ENCODE results near the gene STRADA. TPM values are rescaled to one million over a fixed set of nuclear protein-coding genes. Genes with fewer than 3 reads are reported as not detected.

The STRADA gene
- total and polyA plus RNA-seq, 10 of the 15 experiments (the other 5 are each of a cell fraction or from before 2014, with no cell fraction given) = 13.3 to 54.1 (median 44.0) TPM

DNA sequence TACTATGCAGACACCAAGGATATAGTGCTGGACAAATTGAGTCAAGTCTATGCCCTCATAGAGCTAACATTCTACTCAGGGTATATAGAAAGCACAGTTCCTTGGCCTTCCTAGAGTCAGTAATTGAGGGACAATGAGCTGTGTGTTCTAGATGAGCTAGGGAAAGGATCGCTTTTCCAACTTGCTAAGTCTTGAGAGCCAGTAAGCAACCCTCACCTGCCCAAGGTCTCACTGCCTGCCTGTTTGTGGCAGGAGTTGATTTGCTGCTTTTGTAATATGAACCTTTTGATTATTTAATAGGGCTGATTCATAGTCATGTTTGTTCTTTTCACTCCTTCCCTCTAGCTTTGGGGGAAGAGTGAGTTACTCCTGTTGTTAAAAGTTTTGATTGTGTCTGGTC lies 38.9 kb upstream of the STRADA start:
- Histone ChIP-seq H3K27ac (ENCODE audit: control insufficient read depth, insufficient read depth) (no peak overlapping the region), H3K9me3 (replicated peaks; ENCODE audit: control insufficient read depth, insufficient read depth, low read length) (no peaks in the 10 kb centered on the region), H3K36me3 (ENCODE audit: control insufficient read depth in 2 of 2, insufficient read depth in 2 of 2, low read length in 1 of 2) (peaks cover 0 to 10% of the 10 kb centered on the region in 2 experiments; a peak in 3 of 4 replicates), H4K20me1 (ENCODE audit: control insufficient read depth, insufficient read depth) (peaks cover under 1% of the 10 kb centered on the region), H3K27me3 (replicated peaks in 1 of 2; ENCODE audit: control insufficient read depth in 2 of 2, insufficient read depth in 2 of 2, low read length in 1 of 2) (no peaks in the 10 kb centered on the region), H3K4me3 (no peak overlapping the region), H2AFZ (ENCODE audit: control insufficient read depth, low read depth, low read length) (no peak overlapping the region), H3K9ac (ENCODE audit: control insufficient read depth, insufficient read depth, low read length) (no peak overlapping the region), H3K4me1 (ENCODE audit: control insufficient read depth, insufficient read depth, low read length) (peaks cover 11% of the 10 kb centered on the region; the same call in 1 of the 2 replicates), H3K79me2 (ENCODE audit: control insufficient read depth, insufficient read depth, low read length) (peaks cover 90% of the 10 kb centered on the region), H3K4me2 (ENCODE audit: control insufficient read depth, insufficient read depth) (no peak overlapping the region)
- TF ChIP-seq IKZF2 (IDR thresholded peaks at IDR 0.05) (no peak), ZNF274 (IDR thresholded peaks at IDR 0.05; ENCODE audit: insufficient read depth, insufficient read length) (no peak), RELA (IDR thresholded peaks at IDR 0.05; ENCODE audit: borderline replicate concordance, partially characterized antibody) (no peak), STAT3 (IDR thresholded peaks at IDR 0.05; ENCODE audit: low read depth, low read length) (no peak), NFIC (IDR thresholded peaks at IDR 0.05; ENCODE audit: low read depth, low read length) (no peak), NFYA (IDR thresholded peaks at IDR 0.05; ENCODE audit: borderline replicate concordance, low read depth, low read length) (no peak), ZNF217 (IDR thresholded peaks at IDR 0.05) (no peak), PAX8 (IDR thresholded peaks at IDR 0.05) (no peak), MXI1 (IDR thresholded peaks at IDR 0.05; ENCODE audit: low read depth, low read length) (no peak), SIX5 (IDR thresholded peaks at IDR 0.05; ENCODE audit: low read depth, low read length, severe bottlenecking) (no peak), ZNF24 (IDR thresholded peaks at IDR 0.05) (no peak), SP1 (IDR thresholded peaks at IDR 0.05; ENCODE audit: low read depth, low read length) (no peak), CBX3 (IDR thresholded peaks at IDR 0.05; ENCODE audit: borderline replicate concordance, low read depth) (no peak), BHLHE40 (IDR thresholded peaks at IDR 0.05; ENCODE audit: borderline replicate concordance in 1 of 2, low read depth in 2 of 2, low read length in 1 of 2) (no peak), POLR2AphosphoS5 (IDR thresholded peaks at IDR 0.05; ENCODE audit: low read length) (no peak), POU2F2 (IDR thresholded peaks at IDR 0.05; ENCODE audit: borderline replicate concordance, low read depth, low read length) (no peak), HCFC1 (IDR thresholded peaks at IDR 0.05; ENCODE audit: low read length) (no peak)
- TF ChIP-seq, protein P1, sequence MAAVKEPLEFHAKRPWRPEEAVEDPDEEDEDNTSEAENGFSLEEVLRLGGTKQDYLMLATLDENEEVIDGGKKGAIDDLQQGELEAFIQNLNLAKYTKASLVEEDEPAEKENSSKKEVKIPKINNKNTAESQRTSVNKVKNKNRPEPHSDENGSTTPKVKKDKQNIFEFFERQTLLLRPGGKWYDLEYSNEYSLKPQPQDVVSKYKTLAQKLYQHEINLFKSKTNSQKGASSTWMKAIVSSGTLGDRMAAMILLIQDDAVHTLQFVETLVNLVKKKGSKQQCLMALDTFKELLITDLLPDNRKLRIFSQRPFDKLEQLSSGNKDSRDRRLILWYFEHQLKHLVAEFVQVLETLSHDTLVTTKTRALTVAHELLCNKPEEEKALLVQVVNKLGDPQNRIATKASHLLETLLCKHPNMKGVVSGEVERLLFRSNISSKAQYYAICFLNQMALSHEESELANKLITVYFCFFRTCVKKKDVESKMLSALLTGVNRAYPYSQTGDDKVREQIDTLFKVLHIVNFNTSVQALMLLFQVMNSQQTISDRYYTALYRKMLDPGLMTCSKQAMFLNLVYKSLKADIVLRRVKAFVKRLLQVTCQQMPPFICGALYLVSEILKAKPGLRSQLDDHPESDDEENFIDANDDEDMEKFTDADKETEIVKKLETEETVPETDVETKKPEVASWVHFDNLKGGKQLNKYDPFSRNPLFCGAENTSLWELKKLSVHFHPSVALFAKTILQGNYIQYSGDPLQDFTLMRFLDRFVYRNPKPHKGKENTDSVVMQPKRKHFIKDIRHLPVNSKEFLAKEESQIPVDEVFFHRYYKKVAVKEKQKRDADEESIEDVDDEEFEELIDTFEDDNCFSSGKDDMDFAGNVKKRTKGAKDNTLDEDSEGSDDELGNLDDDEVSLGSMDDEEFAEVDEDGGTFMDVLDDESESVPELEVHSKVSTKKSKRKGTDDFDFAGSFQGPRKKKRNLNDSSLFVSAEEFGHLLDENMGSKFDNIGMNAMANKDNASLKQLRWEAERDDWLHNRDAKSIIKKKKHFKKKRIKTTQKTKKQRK (IDR thresholded peaks at IDR 0.05; ENCODE audit: low read depth, low read length) = no peak
- TF ChIP-seq, protein P2, sequence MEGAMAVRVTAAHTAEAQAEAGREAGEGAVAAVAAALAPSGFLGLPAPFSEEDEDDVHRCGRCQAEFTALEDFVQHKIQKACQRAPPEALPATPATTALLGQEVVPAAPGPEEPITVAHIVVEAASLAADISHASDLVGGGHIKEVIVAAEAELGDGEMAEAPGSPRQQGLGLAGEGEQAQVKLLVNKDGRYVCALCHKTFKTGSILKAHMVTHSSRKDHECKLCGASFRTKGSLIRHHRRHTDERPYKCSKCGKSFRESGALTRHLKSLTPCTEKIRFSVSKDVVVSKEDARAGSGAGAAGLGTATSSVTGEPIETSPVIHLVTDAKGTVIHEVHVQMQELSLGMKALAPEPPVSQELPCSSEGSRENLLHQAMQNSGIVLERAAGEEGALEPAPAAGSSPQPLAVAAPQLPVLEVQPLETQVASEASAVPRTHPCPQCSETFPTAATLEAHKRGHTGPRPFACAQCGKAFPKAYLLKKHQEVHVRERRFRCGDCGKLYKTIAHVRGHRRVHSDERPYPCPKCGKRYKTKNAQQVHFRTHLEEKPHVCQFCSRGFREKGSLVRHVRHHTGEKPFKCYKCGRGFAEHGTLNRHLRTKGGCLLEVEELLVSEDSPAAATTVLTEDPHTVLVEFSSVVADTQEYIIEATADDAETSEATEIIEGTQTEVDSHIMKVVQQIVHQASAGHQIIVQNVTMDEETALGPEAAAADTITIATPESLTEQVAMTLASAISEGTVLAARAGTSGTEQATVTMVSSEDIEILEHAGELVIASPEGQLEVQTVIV (IDR thresholded peaks at IDR 0.05; ENCODE audit: borderline replicate concordance, partially characterized antibody) = no peak
- ChIA-PET RAD21 (ENCODE audit: unreplicated experiment) (interaction anchor here (1.1 to 1.3 kb wide), 2 partner anchors 14 to 83 kb away, joined by 3 read pairs; no protein-coding TSS in a partner anchor), SMC1A (ENCODE audit: uncharacterized antibody, unreplicated experiment) (interaction anchor here (0.8 to 1.4 kb wide), 3 partner anchors 12 to 16 kb away, joined by 3 read pairs; no protein-coding TSS in a partner anchor), POLR2A (interaction anchor here (0.7 to 1.0 kb wide), 3 partner anchors 39 to 80 kb away, joined by 3 to 4 read pairs (median 3); no protein-coding TSS in a partner anchor), CTCF (interaction anchor here (1.0 to 2.1 kb wide), 3 partner anchors 13 to 83 kb away, joined by 3 to 7 read pairs (median 3); no protein-coding TSS in a partner anchor)
- BruUV-seq (replicated peaks) = no TSS peak
- WGBS (ENCODE audit: insufficient coverage, insufficient replicate concordance, low lambda C conversion rate, missing lambda C conversion rate) = 89% methylated on average over 1 of the region's 1 CpG
- intact Hi-C loops (cut with micrococcal nuclease; ENCODE audit: unreplicated experiment) (no loop called here), in situ Hi-C loops (cut with MboI) (no loop called here)
- ATAC-seq = no peak
- no peak for FAIRE-seq
- no peak for DNase-seq (ENCODE audit: low read depth, low spot score)
